ENCODE data around the gene SIN3B. TPM values are rescaled to one million over a fixed set of nuclear protein-coding genes. Genes with fewer than 3 reads are reported as not detected.

Gene SIN3B
- polyA plus RNA-seq, 1 donor from 2014 or later: 31.2 TPM

GRCh38 chr19:16782719-16783118 is 46.5 kb upstream of the SIN3B start:
- no peak overlapping the region for H3K4me3 ChIP-seq (ENCODE audit: low read length)
- H3K27ac ChIP-seq (ENCODE audit: low read length): no peak overlapping the region
- H3K9me3 ChIP-seq (ENCODE audit: low read length): no peaks in the 10 kb centered on the region
- TF ChIP-seq TAF1 (IDR thresholded peaks at IDR 0.05; ENCODE audit: low read depth): no peak
- no peaks in the 10 kb centered on the region for H3K9me2 ChIP-seq (ENCODE audit: insufficient read depth, low read length)
- H2AFZ ChIP-seq (ENCODE audit: low read depth, low read length): no peak overlapping the region
- no peaks in the 10 kb centered on the region for H3K36me3 ChIP-seq (ENCODE audit: insufficient read depth, low read length)
- H3K27me3 ChIP-seq (ENCODE audit: insufficient read depth, low read depth, low read length): no peaks in the 10 kb centered on the region
- no peaks in the 10 kb centered on the region for H3F3A ChIP-seq (ENCODE audit: insufficient read depth, low read length, poor library complexity, severe bottlenecking)
- H3K9ac ChIP-seq (ENCODE audit: low read length): no peak overlapping the region
- no peak overlapping the region for H3K4me2 ChIP-seq (ENCODE audit: low read length)
- H3K79me2 ChIP-seq (replicated peaks; ENCODE audit: insufficient read depth, low read length): no peaks in the 10 kb centered on the region
- H4K20me1 ChIP-seq (ENCODE audit: insufficient read depth): no peaks in the 10 kb centered on the region

GRCh38 chr19:16788479-16788878 is 40.7 kb upstream of the SIN3B start:
- H3K4me2 ChIP-seq (ENCODE audit: low read length): no peak overlapping the region

GRCh38 chr19:16789238-16789637 is 40.0 kb upstream of the SIN3B start:
- TF ChIP-seq RAD21 (conservative IDR thresholded peaks at IDR 0.05): no peak
- TF ChIP-seq POLR2AphosphoS5 (IDR thresholded peaks at IDR 0.05): no peak
- TF ChIP-seq REST (IDR thresholded peaks at IDR 0.05; ENCODE audit: borderline replicate concordance): no peak
- no peak for TF ChIP-seq SMC3 (conservative IDR thresholded peaks at IDR 0.05; ENCODE audit: poor library complexity)
- TF ChIP-seq EP300 (conservative IDR thresholded peaks at IDR 0.05; ENCODE audit: poor library complexity, severe bottlenecking): no peak
- no peak for TF ChIP-seq CTCF (IDR thresholded peaks at IDR 0.05; ENCODE audit: poor library complexity, severe bottlenecking)
- no peak for TF ChIP-seq TAF1 (IDR thresholded peaks at IDR 0.05; ENCODE audit: low read depth)
- H3K4me2 ChIP-seq (ENCODE audit: low read length): no peak overlapping the region
- no peaks in the 10 kb centered on the region for H3K79me2 ChIP-seq (replicated peaks; ENCODE audit: insufficient read depth, low read length)
- H3K9me2 ChIP-seq (ENCODE audit: insufficient read depth, low read length): no peaks in the 10 kb centered on the region
- no peaks in the 10 kb centered on the region for H3K9me3 ChIP-seq (ENCODE audit: low read length)
- H3F3A ChIP-seq (ENCODE audit: insufficient read depth, low read length, poor library complexity, severe bottlenecking): no peaks in the 10 kb centered on the region
- H3K36me3 ChIP-seq (ENCODE audit: insufficient read depth, low read length): no peaks in the 10 kb centered on the region
- H3K4me3 ChIP-seq (ENCODE audit: low read length): no peak overlapping the region
- no peak overlapping the region for H2AFZ ChIP-seq (ENCODE audit: low read depth, low read length)
- H3K27me3 ChIP-seq (ENCODE audit: insufficient read depth, low read depth, low read length): no peaks in the 10 kb centered on the region
- no peak overlapping the region for H3K9ac ChIP-seq (ENCODE audit: low read length)
- H4K20me1 ChIP-seq (ENCODE audit: insufficient read depth): no peaks in the 10 kb centered on the region
- H3K27ac ChIP-seq (ENCODE audit: low read length): no peak overlapping the region

More at GRCh38 chr19:16788479-16788878, 40.7 kb upstream of the SIN3B start:
- Histone ChIP-seq H3K27me3 (ENCODE audit: insufficient read depth, low read depth, low read length) (no peaks in the 10 kb centered on the region), H3F3A (ENCODE audit: insufficient read depth, low read length, poor library complexity, severe bottlenecking) (no peaks in the 10 kb centered on the region), H3K9me2 (ENCODE audit: insufficient read depth, low read length) (no peaks in the 10 kb centered on the region), H3K4me3 (ENCODE audit: low read length) (no peak overlapping the region), H3K79me2 (replicated peaks; ENCODE audit: insufficient read depth, low read length) (no peaks in the 10 kb centered on the region), H3K27ac (ENCODE audit: low read length) (no peak overlapping the region), H4K20me1 (ENCODE audit: insufficient read depth) (no peaks in the 10 kb centered on the region), H3K36me3 (ENCODE audit: insufficient read depth, low read length) (no peaks in the 10 kb centered on the region), H3K9ac (ENCODE audit: low read length) (no peak overlapping the region), H3K9me3 (ENCODE audit: low read length) (no peaks in the 10 kb centered on the region), H2AFZ (ENCODE audit: low read depth, low read length) (no peak overlapping the region)
- TF ChIP-seq CTCF (IDR thresholded peaks at IDR 0.05; ENCODE audit: poor library complexity, severe bottlenecking): no peak
- TF ChIP-seq RAD21 (conservative IDR thresholded peaks at IDR 0.05): no peak
- no peak for TF ChIP-seq TAF1 (IDR thresholded peaks at IDR 0.05; ENCODE audit: low read depth)
